ENCODE measurements around the gene CDPF1. TPM values are rescaled to one million over a fixed set of nuclear protein-coding genes. Genes with fewer than 3 reads are reported as not detected.

CDPF1 gene
- total RNA-seq, 3 donors from 2014 or later, result 7.5 to 16.6 (median 13.3) TPM

DNA sequence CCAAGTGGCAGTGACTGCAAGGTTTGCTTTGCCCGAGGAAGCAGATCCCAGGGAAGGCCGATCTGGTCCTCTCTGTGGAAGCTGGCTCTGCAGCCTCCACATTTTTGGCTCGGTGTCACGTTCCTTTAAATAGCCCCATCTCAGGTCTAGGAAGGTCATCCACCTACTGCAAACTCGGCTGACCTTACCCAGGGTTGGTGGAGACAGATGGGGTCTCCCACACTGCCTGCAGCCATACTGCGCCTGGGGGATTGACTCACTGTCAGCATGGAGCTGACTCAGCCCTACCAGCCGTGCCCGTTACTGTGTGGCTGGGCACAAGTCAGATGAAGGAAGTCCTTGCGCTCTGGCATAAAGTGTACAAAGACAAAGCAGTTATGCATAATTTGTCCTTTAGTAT lies 16.9 kb downstream of the CDPF1 start:
- Histone ChIP-seq H3K27me3 (no peaks in the 10 kb centered on the region), H3K4me3 (no peak overlapping the region), H3K27ac (no peak overlapping the region), H3K9me3 (no peaks in the 10 kb centered on the region), H3K36me3 (no peaks in the 10 kb centered on the region), H3K4me1 (no peaks in the 10 kb centered on the region)
- intact Hi-C loops (cut with DNase I; ENCODE audit: low total_unique reads), result no loop called here
- DNase-seq (ENCODE audit: low spot score in 2 of 2), result no peak
- TF ChIP-seq POLR2AphosphoS5 (IDR thresholded peaks at IDR 0.05) (no peak), POLR2A (IDR thresholded peaks at IDR 0.05) (no peak), CTCF (IDR thresholded peaks at IDR 0.05) (no peak)

- Histone ChIP-seq H3K27ac (peak overlapping the region in 1 of 2 donors; percentile 32), H3K36me3 (no peaks in the 10 kb centered on the region), H3K4me1 (no peaks in the 10 kb centered on the region), H3K27me3 (no peaks in the 10 kb centered on the region), H3K9me3 (no peaks in the 10 kb centered on the region), H3K4me3 (no peak overlapping the region)
- intact Hi-C loops (cut with DNase I; ENCODE audit: low total_unique reads), result no loop called here
- DNase-seq (ENCODE audit: low spot score in 2 of 2), result no peak
- TF ChIP-seq CTCF (IDR thresholded peaks at IDR 0.05), result no peak
- TF ChIP-seq POLR2AphosphoS5 (IDR thresholded peaks at IDR 0.05), result no peak
- TF ChIP-seq POLR2A (IDR thresholded peaks at IDR 0.05), result no peak
These were observed 19.7 kb downstream of the CDPF1 start for GRCh38 chr22:46230262-46230901.

DNA sequence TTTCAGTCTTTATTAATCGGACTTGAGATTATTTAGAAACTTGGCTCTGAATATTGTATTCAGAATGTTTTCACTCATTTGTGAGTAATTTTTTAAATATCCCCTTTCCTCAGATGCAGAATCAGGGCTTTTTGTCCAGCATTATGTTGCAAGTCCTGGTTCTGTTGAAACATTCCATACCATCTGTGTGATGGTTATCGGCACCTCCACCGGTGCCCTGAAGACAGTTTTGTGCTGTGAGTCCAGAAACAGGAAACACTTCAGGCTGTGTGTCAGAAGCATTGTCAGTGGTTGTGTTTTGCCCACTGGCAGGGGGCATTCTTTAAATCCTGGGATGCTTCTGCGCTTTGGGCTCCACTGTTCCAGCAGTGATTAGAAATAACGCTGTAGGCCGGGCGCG lies 20.4 kb downstream of the CDPF1 start:
- no peak overlapping the region for H3K4me3 ChIP-seq
- no peak for TF ChIP-seq POLR2A (IDR thresholded peaks at IDR 0.05)
- no peak for TF ChIP-seq CTCF (IDR thresholded peaks at IDR 0.05)
- TF ChIP-seq POLR2AphosphoS5 (IDR thresholded peaks at IDR 0.05), result no peak
- H3K36me3 ChIP-seq, result no peaks in the 10 kb centered on the region
- no peaks in the 10 kb centered on the region for H3K27me3 ChIP-seq
- peak overlapping the region in 1 of 2 donors; percentile 32 for H3K27ac ChIP-seq
- H3K4me1 ChIP-seq, result no peaks in the 10 kb centered on the region
- H3K9me3 ChIP-seq, result no peaks in the 10 kb centered on the region
- DNase-seq (ENCODE audit: low spot score in 2 of 2), result no peak
- intact Hi-C loops (cut with DNase I; ENCODE audit: low total_unique reads), result no loop called here

DNA sequence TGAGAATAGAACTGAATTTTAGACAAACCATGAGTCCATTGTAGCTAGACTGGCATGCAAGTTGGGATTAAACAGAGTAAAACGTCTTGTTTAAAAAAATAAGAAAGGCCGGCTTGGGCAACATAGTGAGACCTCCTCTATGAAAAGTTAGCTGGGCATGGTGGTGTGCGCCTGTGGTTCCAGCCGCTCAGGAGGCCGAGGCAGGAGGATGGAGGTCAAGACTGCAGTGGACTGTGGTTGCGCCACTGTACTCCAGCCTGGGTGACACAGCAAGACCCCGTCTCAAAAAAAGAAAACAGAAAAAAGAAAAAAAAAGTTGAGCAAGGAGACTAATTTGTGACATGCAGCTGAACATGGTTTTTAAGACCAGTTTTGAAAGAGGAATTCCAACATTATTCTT lies 23.5 kb downstream of the CDPF1 start:
- Histone ChIP-seq H3K4me3 (no peak overlapping the region), H3K4me1 (no peaks in the 10 kb centered on the region), H3K36me3 (no peaks in the 10 kb centered on the region), H3K27me3 (no peaks in the 10 kb centered on the region), H3K9me3 (no peaks in the 10 kb centered on the region), H3K27ac (no peak overlapping the region)
- no peak for TF ChIP-seq CTCF (IDR thresholded peaks at IDR 0.05)
- no peak for TF ChIP-seq POLR2A (IDR thresholded peaks at IDR 0.05)
- no peak for TF ChIP-seq POLR2AphosphoS5 (IDR thresholded peaks at IDR 0.05)
- intact Hi-C loops (cut with DNase I; ENCODE audit: low total_unique reads), result no loop called here
- DNase-seq (ENCODE audit: low spot score in 2 of 2), result no peak

DNA sequence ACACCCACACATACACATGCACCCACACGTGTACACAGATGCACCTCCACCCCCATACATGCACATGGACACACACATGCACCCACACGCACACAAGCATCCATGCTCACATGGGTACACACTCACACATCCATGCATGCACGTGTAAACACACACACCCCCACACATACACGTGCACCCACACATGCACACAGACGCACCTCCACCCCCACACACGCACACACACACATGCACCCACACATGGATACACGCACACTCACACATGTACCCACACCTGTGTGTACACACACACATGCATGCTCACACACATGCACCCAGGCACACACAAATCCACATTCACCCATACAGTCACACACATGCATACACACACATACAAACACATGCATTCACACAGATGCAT lies 24.5 kb downstream of the CDPF1 start:
- H3K27ac ChIP-seq, result no peak overlapping the region
- H3K4me1 ChIP-seq, result no peaks in the 10 kb centered on the region
- no peak for TF ChIP-seq POLR2A (IDR thresholded peaks at IDR 0.05)
- TF ChIP-seq CTCF (IDR thresholded peaks at IDR 0.05), result no peak
- no peak for TF ChIP-seq POLR2AphosphoS5 (IDR thresholded peaks at IDR 0.05)
- no peak for DNase-seq (ENCODE audit: low spot score in 2 of 2)
- H3K36me3 ChIP-seq, result no peaks in the 10 kb centered on the region
- H3K4me3 ChIP-seq, result no peak overlapping the region
- no peaks in the 10 kb centered on the region for H3K27me3 ChIP-seq
- intact Hi-C loops (cut with DNase I; ENCODE audit: low total_unique reads), result no loop called here
- no peaks in the 10 kb centered on the region for H3K9me3 ChIP-seq
